GM12878 (cell line): ENCODE measurements around the gene STPG4. TPM values are rescaled to one million over a fixed set of nuclear protein-coding genes. Genes with fewer than 3 reads are reported as not detected.

Experiments
- ATAC-seq: fragments of 200-7000 bp; cut with Tn5 transposase; 3 replicates; pipeline ENCODE4 v1.9.1; 2020; ENCODE audit warnings: mild to moderate bottlenecking, moderate library complexity
- BruUV-seq: library from RNA; stranded (reverse); fragments of 400-500 nt; replicated peaks from 2 replicates; lab custom pipeline; 2021; lab: Mats Ljungman, UMichigan
- CTCF ChIA-PET: fragments of 300-600 bp; sonication (Branson Sonifier 250); formaldehyde crosslinking; extraction: SDS; loops from one replicate; lab custom pipeline; 2021; ENCODE audit warnings: inconsistent platforms; lab: Yijun Ruan, JAX
- POLR2A ChIA-PET: fragments of 350-600 bp; formaldehyde crosslinking; extraction: SDS; loops from one replicate; lab custom pipeline; 2021; ENCODE audit warnings: inconsistent platforms; lab: Charles Lee
- RAD21 ChIA-PET: fragments of 300-600 bp; sonication (Branson Sonifier 250); formaldehyde crosslinking; loops from one replicate; lab custom pipeline; 2023; ENCODE audit warnings: antibody characterized with exemption; ENCODE audit not compliant: unreplicated experiment; lab: Charles Lee
- SMC1A ChIA-PET: fragments of 300-600 bp; sonication (Branson Sonifier 250); formaldehyde crosslinking; loops from one replicate; lab custom pipeline; 2023; ENCODE audit not compliant: unreplicated experiment, uncharacterized antibody; lab: Charles Lee
- DNase-seq: peaks from one replicate; pipeline ENCODE4 v3.0.0-alpha.2; 2011; ENCODE audit warnings: low read depth, low spot score
- FAIRE-seq: peaks from 3 replicates; lab custom pipeline; 2011; peaks lifted over from hg19 to GRCh38; lab: Jason Lieb, UNC
- H2AFZ ChIP-seq: 2 replicates; pipeline ENCODE4 v1.6.0; 2011; ENCODE audit warnings: low read depth, low read length, control low read depth; ENCODE audit not compliant: control insufficient read depth
- H3K27ac ChIP-seq: 2 replicates; pipeline ENCODE4 v1.5.1; 2011; ENCODE audit warnings: control low read depth; ENCODE audit not compliant: control insufficient read depth, insufficient read depth
- H3K27me3 ChIP-seq, 2 experiments: replicated peaks in 1 of 2; 2 replicates each; pipeline versions ENCODE4 v1.6.0 to v1.6.1; 2011; ENCODE audit warnings: low read length in 1 of 2; ENCODE audit not compliant: control insufficient read depth in 2 of 2, insufficient read depth in 2 of 2
- H3K36me3 ChIP-seq, 2 experiments: 2 replicates each; pipeline ENCODE4 v1.5.1; 2011; ENCODE audit warnings: low read length in 1 of 2; ENCODE audit not compliant: control insufficient read depth in 2 of 2, insufficient read depth in 2 of 2
- H3K4me1 ChIP-seq: 2 replicates; pipeline ENCODE4 v1.6.1; 2011; ENCODE audit warnings: mild to moderate bottlenecking, low read length, moderate library complexity, mixed read lengths; ENCODE audit not compliant: control insufficient read depth, insufficient read depth
- H3K4me2 ChIP-seq: 2 replicates; pipeline ENCODE4 v1.6.0; 2011; ENCODE audit warnings: control low read depth; ENCODE audit not compliant: control insufficient read depth, insufficient read depth
- H3K4me3 ChIP-seq: fragments of 200-600 bp; sonication (generic); 2 replicates; pipeline ENCODE4 v1.5.1; 2016
- H3K79me2 ChIP-seq: 2 replicates; pipeline ENCODE4 v1.6.0; 2011; ENCODE audit warnings: low read length; ENCODE audit not compliant: control insufficient read depth, insufficient read depth
- H3K9ac ChIP-seq: 2 replicates; pipeline ENCODE4 v1.8.0; 2011; ENCODE audit warnings: low read length, control low read depth, mixed read lengths; ENCODE audit not compliant: control insufficient read depth, insufficient read depth
- H3K9me3 ChIP-seq: replicated peaks from 3 replicates; pipeline ENCODE4 v1.5.1; 2011; ENCODE audit warnings: mild to moderate bottlenecking, low read length; ENCODE audit not compliant: control insufficient read depth, insufficient read depth
- H4K20me1 ChIP-seq: 2 replicates; pipeline ENCODE4 v1.6.0; 2011; ENCODE audit not compliant: control insufficient read depth, insufficient read depth
- POU2F2 ChIP-seq: IDR thresholded peaks from 3 replicates; pipeline ENCODE4 v1.6.1; 2011; ENCODE audit warnings: low read depth, mild to moderate bottlenecking, low read length, borderline replicate concordance
- WGBS: methylation state at CpG from one replicate; pipeline ENCODE4 v1.1.6; 2016; ENCODE audit warnings: low lambda C conversion rate; ENCODE audit not compliant: insufficient replicate concordance, insufficient coverage; ENCODE audit errors: missing lambda C conversion rate; 5-methylcytosine and 5-hydroxymethylcytosine counted together
- in situ Hi-C: fragments of 300-500 bp; cut with MboI; formaldehyde crosslinking; loops from 9 replicates; pipeline ENCODE4 v1.14.3; 2018; ENCODE audit warnings: mixed read lengths
- intact Hi-C: fragments of 100-400 bp; cut with micrococcal nuclease; formaldehyde crosslinking; loops from one replicate; pipeline ENCODE4 v1.14.2; 2022; ENCODE audit not compliant: unreplicated experiment
- polyA plus RNA-seq, 11 experiments: library from polyadenylated mRNA; depleted of rRNA in 4 of 11; unstranded in 6 of 11; stranded (reverse) in 5 of 11; fragments of >200 nt; fragmentation: Nextera tagmentation in 4 of 11; fragmentation: Illumina TruSeq in 1 of 11; extraction: Ambion mirVana in 4 of 11; extraction: Trizol in 1 of 11; gene quantifications; 1 replicate in 1 of 11; 2 replicates in 10 of 11; pipeline versions ENCODE4 v1.2.1 to v1.2.3, GENCODE V29; 2011 to 2016; ENCODE audit warnings: inconsistent platforms in 2 of 11, missing spikeins in 2 of 11, low read depth in 1 of 11
- total RNA-seq, 4 experiments: library from RNA; depleted of rRNA in 3 of 4; stranded (reverse); fragments of >200 nt in 3 of 4; fragmentation: Illumina TruSeq in 1 of 4; extraction: Trizol in 1 of 4; gene quantifications; 2 replicates each; pipeline versions ENCODE4 v1.2.1 to v1.2.3, GENCODE V29; 2013 to 2021
- TF ChIP-seq, protein P1 (sequence below): IDR thresholded peaks from 2 replicates; pipeline ENCODE4 v1.6.1; 2011; ENCODE audit warnings: borderline replicate concordance, low read depth, mild to moderate bottlenecking, moderate library complexity, mixed read lengths, low read length; ENCODE audit not compliant: insufficient read depth; ENCODE audit errors: extremely low read length
- TF ChIP-seq, protein P2 (sequence below): IDR thresholded peaks from 2 replicates; pipeline ENCODE4 v1.6.1; 2012; ENCODE audit warnings: low read depth, low read length, improper control_type of control experiment
- TF ChIP-seq, protein P3 (sequence below): fragments of 450-650 bp; IDR thresholded peaks from 2 replicates; pipeline ENCODE4 v1.6.1; 2016; ENCODE audit warnings: mild to moderate bottlenecking

Gene STPG4
- total and polyA plus RNA-seq, 10 of the 15 experiments (the other 5 are each of a cell fraction or from before 2014, with no cell fraction given): 0.10 to 0.29 (median 0.19) TPM; not detected in 3

DNA sequence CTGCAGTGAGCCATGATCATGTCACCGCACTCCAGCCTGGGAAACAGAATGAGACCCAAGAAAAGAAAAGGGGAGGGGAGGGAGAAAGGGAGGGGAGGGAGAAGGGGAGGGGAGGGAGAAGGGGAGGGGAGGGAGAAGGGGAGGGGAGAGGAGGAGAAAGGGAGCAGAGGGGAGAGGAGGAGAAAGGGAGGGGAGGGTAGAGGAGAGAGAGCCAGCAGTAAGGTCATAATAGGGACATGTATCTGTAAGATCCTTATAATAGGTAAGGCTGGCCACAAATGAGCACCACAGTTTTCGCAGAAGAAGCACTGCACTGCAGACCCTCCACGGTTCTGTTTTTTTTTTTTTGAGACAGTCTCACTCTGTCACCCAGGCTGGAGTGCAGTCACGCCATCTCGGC is 62.6 kb downstream of the STPG4 start:
- Histone ChIP-seq H3K79me2 (no peaks in the 10 kb centered on the region), H3K9ac (no peak overlapping the region), H3K4me1 (no peaks in the 10 kb centered on the region), H3K4me3 (no peak overlapping the region), H3K36me3 (no peaks in the 10 kb centered on the region), H3K27me3 (no peaks in the 10 kb centered on the region), H3K4me2 (no peak overlapping the region), H2AFZ (no peak overlapping the region), H3K27ac (no peak overlapping the region), H3K9me3 (no peaks in the 10 kb centered on the region), H4K20me1 (no peaks in the 10 kb centered on the region)
- ChIA-PET POLR2A (no interaction called here), SMC1A (no interaction called here), RAD21 (interaction anchor here (0.6 kb wide), 1 partner anchor 72 kb away, joined by 3 read pairs; no protein-coding TSS in a partner anchor), CTCF (no interaction called here)
- intact Hi-C loops (no loop called here), in situ Hi-C loops (no loop called here)
- BruUV-seq: no TSS peak
- 52% methylated on average over 4 of the region's 5 CpGs for WGBS
- no peak for DNase-seq
- FAIRE-seq: no peak
- TF ChIP-seq POU2F2: no peak
- TF ChIP-seq, protein P1, sequence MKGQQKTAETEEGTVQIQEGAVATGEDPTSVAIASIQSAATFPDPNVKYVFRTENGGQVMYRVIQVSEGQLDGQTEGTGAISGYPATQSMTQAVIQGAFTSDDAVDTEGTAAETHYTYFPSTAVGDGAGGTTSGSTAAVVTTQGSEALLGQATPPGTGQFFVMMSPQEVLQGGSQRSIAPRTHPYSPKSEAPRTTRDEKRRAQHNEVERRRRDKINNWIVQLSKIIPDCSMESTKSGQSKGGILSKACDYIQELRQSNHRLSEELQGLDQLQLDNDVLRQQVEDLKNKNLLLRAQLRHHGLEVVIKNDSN: no peak
- TF ChIP-seq, protein P2, sequence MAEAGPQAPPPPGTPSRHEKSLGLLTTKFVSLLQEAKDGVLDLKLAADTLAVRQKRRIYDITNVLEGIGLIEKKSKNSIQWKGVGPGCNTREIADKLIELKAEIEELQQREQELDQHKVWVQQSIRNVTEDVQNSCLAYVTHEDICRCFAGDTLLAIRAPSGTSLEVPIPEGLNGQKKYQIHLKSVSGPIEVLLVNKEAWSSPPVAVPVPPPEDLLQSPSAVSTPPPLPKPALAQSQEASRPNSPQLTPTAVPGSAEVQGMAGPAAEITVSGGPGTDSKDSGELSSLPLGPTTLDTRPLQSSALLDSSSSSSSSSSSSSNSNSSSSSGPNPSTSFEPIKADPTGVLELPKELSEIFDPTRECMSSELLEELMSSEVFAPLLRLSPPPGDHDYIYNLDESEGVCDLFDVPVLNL: no peak
- TF ChIP-seq, protein P3, sequence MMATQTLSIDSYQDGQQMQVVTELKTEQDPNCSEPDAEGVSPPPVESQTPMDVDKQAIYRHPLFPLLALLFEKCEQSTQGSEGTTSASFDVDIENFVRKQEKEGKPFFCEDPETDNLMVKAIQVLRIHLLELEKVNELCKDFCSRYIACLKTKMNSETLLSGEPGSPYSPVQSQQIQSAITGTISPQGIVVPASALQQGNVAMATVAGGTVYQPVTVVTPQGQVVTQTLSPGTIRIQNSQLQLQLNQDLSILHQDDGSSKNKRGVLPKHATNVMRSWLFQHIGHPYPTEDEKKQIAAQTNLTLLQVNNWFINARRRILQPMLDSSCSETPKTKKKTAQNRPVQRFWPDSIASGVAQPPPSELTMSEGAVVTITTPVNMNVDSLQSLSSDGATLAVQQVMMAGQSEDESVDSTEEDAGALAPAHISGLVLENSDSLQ: no peak
- ATAC-seq: no peak
